HepG2 (cell line): Measurements from ENCODE around the gene RNF38. TPM values are rescaled to one million over a fixed set of nuclear protein-coding genes. Genes with fewer than 3 reads are reported as not detected.

ENCODE experiments used
- ATAC-seq: fragments of 200-7000 bp; cut with Tn5 transposase; 3 replicates; pipeline ENCODE4 v1.9.1; 2020; ENCODE audit warnings: mild to moderate bottlenecking, moderate library complexity
- BruUV-seq: library from RNA; stranded (reverse); fragments of 400-500 nt; replicated peaks from 2 replicates; lab custom pipeline; 2021; lab: Mats Ljungman, UMichigan
- CTCF ChIA-PET: fragments of 300-600 bp; formaldehyde crosslinking; extraction: SDS; loops from one replicate; lab custom pipeline; 2021; ENCODE audit warnings: low total read pairs, inconsistent platforms, low intra/inter-chr PET ratio; lab: Yijun Ruan, JAX
- POLR2A ChIA-PET: fragments of 350-600 bp; sonication (Branson Sonifier 250); formaldehyde crosslinking; loops from one replicate; lab custom pipeline; 2020; ENCODE audit warnings: antibody characterized with exemption, inconsistent platforms; lab: Yijun Ruan, JAX
- DNase-seq: peaks from one replicate; pipeline ENCODE4 v3.0.0-alpha.2; 2015; ENCODE audit warnings: low spot score
- FAIRE-seq: peaks from 3 replicates; lab custom pipeline; 2011; peaks lifted over from hg19 to GRCh38; lab: Jason Lieb, UNC
- H2AFZ ChIP-seq: one replicate; pipeline ENCODE4 v1.6.1; 2011; ENCODE audit warnings: low read length, inconsistent platforms
- H3K27ac ChIP-seq: fragments of 300-600 bp; 3 replicates; pipeline ENCODE4 v1.8.0; 2011; ENCODE audit warnings: mixed run types, mild to moderate bottlenecking, mixed read lengths, low read length, inconsistent platforms; ENCODE audit not compliant: insufficient read depth; ENCODE audit errors: extremely low read length
- H3K27me3 ChIP-seq, 2 experiments: fragments of 200-600 bp in 1 of 2; 2 replicates in 1 of 2; 3 replicates in 1 of 2; pipeline versions ENCODE4 v1.6.0 to v1.8.0; 2011; ENCODE audit warnings: low read length in 2 of 2, mild to moderate bottlenecking in 2 of 2, moderate library complexity in 2 of 2, inconsistent platforms in 1 of 2; ENCODE audit not compliant: insufficient read depth in 2 of 2, control insufficient read depth in 1 of 2
- H3K36me3 ChIP-seq, 2 experiments: fragments of 200-600 bp in 1 of 2; replicated peaks in 1 of 2; 2 replicates in 1 of 2; 3 replicates in 1 of 2; pipeline versions ENCODE4 v1.5.1 to v1.8.0; 2011; ENCODE audit warnings: low read length in 2 of 2, inconsistent platforms in 1 of 2; ENCODE audit not compliant: insufficient read depth in 2 of 2, control insufficient read depth in 1 of 2
- H3K4me1 ChIP-seq: 2 replicates; pipeline ENCODE4 v1.5.1; 2012; ENCODE audit warnings: low read length, inconsistent platforms; ENCODE audit not compliant: insufficient read depth
- H3K4me2 ChIP-seq: 2 replicates; pipeline ENCODE4 v1.6.0; 2011; ENCODE audit warnings: low read depth, low read length, inconsistent platforms
- H3K4me3 ChIP-seq, 3 experiments: fragments of 200-600 bp in 1 of 3; sonication (generic), shearing (Covaris generic) in 1 of 3; replicated peaks in 1 of 3; 2 replicates each; pipeline ENCODE4 v1.5.1; 2011 to 2016; ENCODE audit warnings: low read length in 3 of 3, inconsistent platforms in 2 of 3, low read depth in 2 of 3, mild to moderate bottlenecking in 2 of 3, control low read depth in 1 of 3, mixed read lengths in 1 of 3; ENCODE audit not compliant: insufficient read depth in 1 of 3
- H3K79me2 ChIP-seq: one replicate; pipeline ENCODE4 v1.6.1; 2011; ENCODE audit warnings: low read length, inconsistent platforms; ENCODE audit not compliant: insufficient read depth
- H3K9ac ChIP-seq: 2 replicates; pipeline ENCODE4 v1.6.0; 2011; ENCODE audit warnings: mild to moderate bottlenecking, low read depth, low read length, inconsistent platforms; ENCODE audit not compliant: insufficient read depth
- H3K9me3 ChIP-seq: 2 replicates; pipeline ENCODE4 v1.5.1; 2012; ENCODE audit warnings: mild to moderate bottlenecking, low read length
- H4K20me1 ChIP-seq: 2 replicates; pipeline ENCODE4 v1.6.0; 2011; ENCODE audit warnings: inconsistent platforms, mild to moderate bottlenecking, low read length, moderate library complexity; ENCODE audit not compliant: insufficient read depth
- CBFB ChIP-seq: sonication (generic); formaldehyde crosslinking; IDR thresholded peaks from 2 replicates; pipeline ENCODE4 v1.4.0; 2020; ENCODE audit warnings: missing genetic modification reagents
- MEIS2 ChIP-seq: sonication (generic); formaldehyde crosslinking; IDR thresholded peaks from 2 replicates; pipeline ENCODE4 v1.9.0; 2021; ENCODE audit warnings: mild to moderate bottlenecking, missing genetic modification reagents
- POGZ ChIP-seq: sonication (generic); formaldehyde crosslinking; IDR thresholded peaks from 2 replicates; pipeline ENCODE4 v1.4.0; 2020; ENCODE audit warnings: mild to moderate bottlenecking, missing genetic modification reagents
- SNAPC5 ChIP-seq: sonication (generic); formaldehyde crosslinking; IDR thresholded peaks from 2 replicates; pipeline ENCODE4 v1.8.1; 2023; ENCODE audit warnings: mild to moderate bottlenecking, missing genetic modification reagents, borderline replicate concordance
- TBX2 ChIP-seq: sonication (generic); formaldehyde crosslinking; IDR thresholded peaks from 2 replicates; pipeline ENCODE4 v1.5.0; 2020; ENCODE audit warnings: missing genetic modification reagents, mild to moderate bottlenecking, borderline replicate concordance
- ZBTB7B ChIP-seq: sonication (generic); formaldehyde crosslinking; IDR thresholded peaks from 2 replicates; pipeline ENCODE4 v1.4.0; 2020; ENCODE audit warnings: missing genetic modification reagents
- ZC3H13 ChIP-seq: sonication (generic); formaldehyde crosslinking; IDR thresholded peaks from 2 replicates; pipeline ENCODE4 v1.8.1; 2023; ENCODE audit warnings: mild to moderate bottlenecking, missing genetic modification reagents, moderate library complexity
- ZC3H4 ChIP-seq: sonication (generic); formaldehyde crosslinking; IDR thresholded peaks from 2 replicates; pipeline ENCODE4 v1.4.0; 2020; ENCODE audit warnings: missing genetic modification reagents, borderline replicate concordance
- ZFP62 ChIP-seq: sonication (generic); formaldehyde crosslinking; IDR thresholded peaks from 2 replicates; pipeline ENCODE4 v1.4.0; 2020; ENCODE audit warnings: missing genetic modification reagents
- ZNF224 ChIP-seq: sonication (generic); formaldehyde crosslinking; IDR thresholded peaks from 2 replicates; pipeline ENCODE4 v1.5.0; 2020; ENCODE audit warnings: mild to moderate bottlenecking, missing genetic modification reagents
- ZNF367 ChIP-seq: sonication (generic); formaldehyde crosslinking; IDR thresholded peaks from 2 replicates; pipeline ENCODE4 v1.4.0; 2020; ENCODE audit warnings: missing genetic modification reagents, borderline replicate concordance
- ZNF749 ChIP-seq: sonication (generic); formaldehyde crosslinking; IDR thresholded peaks from 2 replicates; pipeline ENCODE4 v1.8.0; 2022; ENCODE audit warnings: mild to moderate bottlenecking, missing genetic modification reagents, moderate library complexity, borderline replicate concordance
- WGBS: methylation state at CpG from one replicate; pipeline ENCODE4 v1.1.6; 2017; ENCODE audit warnings: low lambda C conversion rate; 5-methylcytosine and 5-hydroxymethylcytosine counted together
- in situ Hi-C: cut with HindIII; loops from 2 replicates; pipeline ENCODE4 v1.10.0; 2017; ENCODE audit warnings: low pct_unique_long_range_greater_than_20kb; ENCODE audit not compliant: extremely low pct_ligation_motif_present
- intact Hi-C: fragments of 100-400 bp; cut with micrococcal nuclease; formaldehyde crosslinking; loops from one replicate; pipeline ENCODE4 v1.10.0; 2022; ENCODE audit not compliant: unreplicated experiment
- polyA plus RNA-seq, 8 experiments: library from polyadenylated mRNA; depleted of rRNA in 3 of 8; stranded (reverse) in 7 of 8; unstranded in 1 of 8; fragments of >200 nt; fragmentation: Illumina TruSeq in 4 of 8; extraction: Trizol in 4 of 8; gene quantifications; 2 replicates each; pipeline versions ENCODE4 v1.2.1 to v1.2.3, GENCODE V29; 2011 to 2016; ENCODE audit warnings: low read depth in 4 of 8, missing spikeins in 1 of 8, mixed read lengths in 1 of 8; ENCODE audit not compliant: insufficient read depth in 1 of 8
- total RNA-seq, 5 experiments: library from RNA; depleted of rRNA; stranded (reverse); fragments of >200 nt; fragmentation: Illumina TruSeq; extraction: Trizol; gene quantifications; 2 replicates each; pipeline ENCODE4 v1.2.3, GENCODE V29; 2016; ENCODE audit warnings: low read depth in 1 of 5
- TF ChIP-seq, protein P1 (sequence below), 2 experiments: sonication (generic) in 1 of 2; formaldehyde crosslinking in 1 of 2; IDR thresholded peaks; 2 replicates each; pipeline versions ENCODE4 v1.4.0 to v1.6.1; 2016 to 2020; ENCODE audit warnings: borderline replicate concordance in 1 of 2, low read depth in 1 of 2, mild to moderate bottlenecking in 1 of 2, missing genetic modification reagents in 1 of 2

The RNF38 gene
- total and polyA plus RNA-seq, 2 of the 13 experiments (the other 11 are each of a cell fraction or from before 2014, with no cell fraction given), result 9.1 to 32.1 TPM

GRCh38 chr9:36443581-36443980 is 43.5 kb upstream of the RNF38 start:
- no peak overlapping the region for H3K4me2 ChIP-seq
- intact Hi-C loops (no loop called here), in situ Hi-C loops (no loop called here)
- TF ChIP-seq ZC3H4 (CRISPR knock-in tag) (no peak), ZNF224 (CRISPR knock-in tag) (no peak), ZBTB7B (CRISPR knock-in tag) (no peak), TBX2 (CRISPR knock-in tag) (no peak), CBFB (CRISPR knock-in tag) (no peak), MEIS2 (no peak), ZNF367 (no peak), ZC3H13 (no peak), ZFP62 (CRISPR knock-in tag) (no peak), POGZ (CRISPR knock-in tag) (no peak), ZNF749 (CRISPR knock-in tag) (no peak), SNAPC5 (no peak)
- TF ChIP-seq, protein P1, sequence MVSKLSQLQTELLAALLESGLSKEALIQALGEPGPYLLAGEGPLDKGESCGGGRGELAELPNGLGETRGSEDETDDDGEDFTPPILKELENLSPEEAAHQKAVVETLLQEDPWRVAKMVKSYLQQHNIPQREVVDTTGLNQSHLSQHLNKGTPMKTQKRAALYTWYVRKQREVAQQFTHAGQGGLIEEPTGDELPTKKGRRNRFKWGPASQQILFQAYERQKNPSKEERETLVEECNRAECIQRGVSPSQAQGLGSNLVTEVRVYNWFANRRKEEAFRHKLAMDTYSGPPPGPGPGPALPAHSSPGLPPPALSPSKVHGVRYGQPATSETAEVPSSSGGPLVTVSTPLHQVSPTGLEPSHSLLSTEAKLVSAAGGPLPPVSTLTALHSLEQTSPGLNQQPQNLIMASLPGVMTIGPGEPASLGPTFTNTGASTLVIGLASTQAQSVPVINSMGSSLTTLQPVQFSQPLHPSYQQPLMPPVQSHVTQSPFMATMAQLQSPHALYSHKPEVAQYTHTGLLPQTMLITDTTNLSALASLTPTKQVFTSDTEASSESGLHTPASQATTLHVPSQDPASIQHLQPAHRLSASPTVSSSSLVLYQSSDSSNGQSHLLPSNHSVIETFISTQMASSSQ (IDR thresholded peaks at IDR 0.05; ENCODE audit: low read depth), result no peak
- TF ChIP-seq, protein P1 (CRISPR knock-in tag; IDR thresholded peaks at IDR 0.05; ENCODE audit: borderline replicate concordance), result no peak
- CTCF ChIA-PET, result no interaction called here
- DNase-seq (no peak), ATAC-seq (no peak), FAIRE-seq (no peak)
- no peaks in the 10 kb centered on the region for H3K9me3 ChIP-seq
- H3K79me2 ChIP-seq, result peaks cover 9% of the 10 kb centered on the region
- no peaks in the 10 kb centered on the region for H4K20me1 ChIP-seq
- 90% methylated on average over 4 of the region's 4 CpGs for WGBS
- H3K27me3 ChIP-seq, result no peaks in the 10 kb centered on the region
- H3K4me3 ChIP-seq, result no peak overlapping the region
- POLR2A ChIA-PET, result no interaction called here
- no peak overlapping the region for H3K9ac ChIP-seq
- peaks cover 14% of the 10 kb centered on the region for H3K4me1 ChIP-seq
- BruUV-seq, result no TSS peak
- H3K27ac ChIP-seq, result no peak overlapping the region
- no peak overlapping the region for H2AFZ ChIP-seq
- no peaks in the 10 kb centered on the region; a peak in 1 of 5 replicates for H3K36me3 ChIP-seq
